Panc1 (cell line): ENCODE data around the gene NOX1.

Source experiments
- REST ChIP-seq, 2 experiments: IDR thresholded peaks; 2 replicates each; pipeline ENCODE4 v1.6.1; 2011 to 2012; ENCODE audit warnings: low read depth in 2 of 2, control low read depth in 1 of 2, low read length in 1 of 2, mild to moderate bottlenecking in 1 of 2, moderate library complexity in 1 of 2; ENCODE audit not compliant: insufficient read depth in 1 of 2
- TF ChIP-seq, protein P1 (sequence below): fragments of 450-650 bp; IDR thresholded peaks from 2 replicates; pipeline ENCODE4 v1.5.1; 2017; ENCODE audit warnings: mild to moderate bottlenecking

DNA sequence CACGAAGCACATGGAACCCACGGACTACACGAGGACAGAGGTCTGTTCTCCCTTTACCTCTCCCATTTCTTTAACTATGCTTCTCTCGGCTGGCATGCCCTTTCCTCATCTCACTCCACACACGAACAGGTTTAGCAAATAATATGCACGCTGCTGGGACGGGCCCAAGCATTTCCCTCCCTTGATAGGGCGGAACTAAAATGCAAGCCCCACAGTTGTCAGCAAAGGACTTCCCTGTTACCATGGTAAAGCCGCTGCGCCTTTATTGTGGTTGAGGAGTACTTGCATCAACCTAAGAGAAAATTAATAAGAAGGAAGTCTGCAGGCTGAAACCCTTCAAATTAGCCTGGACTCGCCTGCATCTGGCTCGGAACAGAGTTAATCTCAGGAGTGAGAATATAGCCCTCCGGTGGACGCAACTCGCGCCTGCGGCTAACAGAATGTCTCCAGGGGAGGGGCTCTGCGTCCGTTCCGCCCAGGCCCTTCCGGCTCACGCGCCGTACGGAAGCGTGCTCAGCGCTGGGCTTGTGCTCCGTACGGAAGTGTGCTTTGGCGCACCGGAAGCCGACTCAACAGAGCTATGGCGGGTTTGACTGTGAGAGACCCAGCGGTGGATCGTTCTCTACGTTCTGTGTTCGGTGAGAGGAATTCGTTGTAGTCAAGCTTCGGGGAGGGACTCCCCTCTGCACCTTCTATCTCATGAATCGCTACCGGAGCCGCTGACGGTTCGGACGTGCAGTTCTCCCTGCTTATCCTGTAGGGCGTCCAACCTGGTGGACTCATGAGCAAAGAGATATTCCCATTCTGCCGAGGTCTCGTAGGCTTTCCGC lies 54.1 kb downstream of the NOX1 start, which contains the start of gene CSTF2:
- TF ChIP-seq, protein P1, sequence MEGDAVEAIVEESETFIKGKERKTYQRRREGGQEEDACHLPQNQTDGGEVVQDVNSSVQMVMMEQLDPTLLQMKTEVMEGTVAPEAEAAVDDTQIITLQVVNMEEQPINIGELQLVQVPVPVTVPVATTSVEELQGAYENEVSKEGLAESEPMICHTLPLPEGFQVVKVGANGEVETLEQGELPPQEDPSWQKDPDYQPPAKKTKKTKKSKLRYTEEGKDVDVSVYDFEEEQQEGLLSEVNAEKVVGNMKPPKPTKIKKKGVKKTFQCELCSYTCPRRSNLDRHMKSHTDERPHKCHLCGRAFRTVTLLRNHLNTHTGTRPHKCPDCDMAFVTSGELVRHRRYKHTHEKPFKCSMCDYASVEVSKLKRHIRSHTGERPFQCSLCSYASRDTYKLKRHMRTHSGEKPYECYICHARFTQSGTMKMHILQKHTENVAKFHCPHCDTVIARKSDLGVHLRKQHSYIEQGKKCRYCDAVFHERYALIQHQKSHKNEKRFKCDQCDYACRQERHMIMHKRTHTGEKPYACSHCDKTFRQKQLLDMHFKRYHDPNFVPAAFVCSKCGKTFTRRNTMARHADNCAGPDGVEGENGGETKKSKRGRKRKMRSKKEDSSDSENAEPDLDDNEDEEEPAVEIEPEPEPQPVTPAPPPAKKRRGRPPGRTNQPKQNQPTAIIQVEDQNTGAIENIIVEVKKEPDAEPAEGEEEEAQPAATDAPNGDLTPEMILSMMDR = no peak; the same call in 1 of the 2 replicates
- TF ChIP-seq REST (IDR thresholded peaks at IDR 0.05; ENCODE audit: insufficient read depth in 1 of 2, low read depth in 2 of 2, low read length in 1 of 2) = no peak
